Panc1 (cell line): Measurements from ENCODE around the gene SLTM. TPM values are rescaled to one million over a fixed set of nuclear protein-coding genes. Genes with fewer than 3 reads are reported as not detected.
"Not testable (repeated sequence)": the region's sequence is repeated elsewhere in the genome, so short reads cannot be mapped to it uniquely, and the experiment has no call there.

Experiments
- ATAC-seq: fragments of 200-7000 bp; cut with Tn5 transposase; 2 replicates; pipeline ENCODE4 v1.9.1; 2020; ENCODE audit warnings: mild to moderate bottlenecking, moderate library complexity
- BruUV-seq: library from RNA; stranded (reverse); fragments of 400-500 nt; replicated peaks from 2 replicates; lab custom pipeline; 2021; lab: Mats Ljungman, UMichigan
- CTCF ChIA-PET: fragments of 300-600 bp; sonication (Branson Sonifier 250); formaldehyde crosslinking; loops from one replicate; lab custom pipeline; 2022; ENCODE audit warnings: antibody characterized with exemption; lab: Charles Lee
- POLR2A ChIA-PET: fragments of 300-600 bp; sonication (Branson Sonifier 250); formaldehyde crosslinking; loops from one replicate; lab custom pipeline; 2022; ENCODE audit warnings: antibody characterized with exemption; lab: Charles Lee
- DNase-seq: peaks from one replicate; pipeline ENCODE4 v3.0.0-alpha.2; 2010; ENCODE audit warnings: low read depth, low spot score
- H3K27ac ChIP-seq: 2 replicates; pipeline ENCODE4 v1.5.1; 2011; ENCODE audit warnings: mild to moderate bottlenecking, low read length, inconsistent platforms
- H3K27me3 ChIP-seq: fragments of 200-500 bp; sonication (Bioruptor generic); 2 replicates; pipeline ENCODE4 v1.6.0; 2014; ENCODE audit warnings: low read length, inconsistent platforms; ENCODE audit not compliant: control insufficient read depth, insufficient read depth
- H3K36me3 ChIP-seq: fragments of 200-500 bp; sonication (Bioruptor generic); 2 replicates; pipeline ENCODE4 v1.5.1; 2014; ENCODE audit warnings: inconsistent platforms, mild to moderate bottlenecking, low read length, moderate library complexity; ENCODE audit not compliant: control insufficient read depth, insufficient read depth
- H3K4me1 ChIP-seq: 2 replicates; pipeline ENCODE4 v1.5.1; 2011; ENCODE audit warnings: inconsistent platforms, mild to moderate bottlenecking, low read length, moderate library complexity; ENCODE audit not compliant: control insufficient read depth, insufficient read depth
- H3K4me3 ChIP-seq, 2 experiments: 2 replicates each; pipeline ENCODE4 v1.5.1; 2011 to 2012; ENCODE audit warnings: low read depth in 2 of 2, low read length in 2 of 2, mild to moderate bottlenecking in 2 of 2, inconsistent platforms in 1 of 2, moderate library complexity in 1 of 2
- H3K9me3 ChIP-seq: fragments of 200-500 bp; sonication (Bioruptor generic); 2 replicates; pipeline ENCODE4 v1.5.1; 2014; ENCODE audit warnings: low read depth, mild to moderate bottlenecking, inconsistent platforms, low read length, moderate library complexity; ENCODE audit not compliant: control insufficient read depth, insufficient read depth
- POLR2AphosphoS5 ChIP-seq: IDR thresholded peaks from 2 replicates; pipeline ENCODE4 v1.6.1; 2012; ENCODE audit warnings: mild to moderate bottlenecking, low read depth, low read length, moderate library complexity
- REST ChIP-seq, 2 experiments: IDR thresholded peaks; 2 replicates each; pipeline ENCODE4 v1.6.1; 2011 to 2012; ENCODE audit warnings: low read depth in 2 of 2, control low read depth in 1 of 2, low read length in 1 of 2, mild to moderate bottlenecking in 1 of 2, moderate library complexity in 1 of 2; ENCODE audit not compliant: insufficient read depth in 1 of 2
- SIN3A ChIP-seq: IDR thresholded peaks from 2 replicates; pipeline ENCODE4 v1.6.1; 2012; ENCODE audit warnings: low read depth, mild to moderate bottlenecking, low read length, moderate library complexity, borderline replicate concordance; ENCODE audit not compliant: insufficient read depth
- TCF7L2 ChIP-seq: IDR thresholded peaks from 2 replicates; pipeline ENCODE4 v1.6.1; 2011; ENCODE audit warnings: mild to moderate bottlenecking, low read depth, low read length, inconsistent platforms
- in situ Hi-C: cut with HindIII; loops from 2 replicates; pipeline ENCODE4 v1.10.0; 2016; ENCODE audit warnings: low sequenced_read_pairs, low pct_unique_long_range_greater_than_20kb
- intact Hi-C: fragments of 100-400 bp; cut with micrococcal nuclease; formaldehyde crosslinking; loops from one replicate; pipeline ENCODE4 v1.10.0; 2022; ENCODE audit not compliant: unreplicated experiment
- total RNA-seq: library from RNA; stranded (reverse); gene quantifications from one replicate; pipeline ENCODE4 v1.2.1, GENCODE V29; 2021; ENCODE audit not compliant: unreplicated experiment
- TF ChIP-seq, protein P1 (sequence below): fragments of 450-650 bp; IDR thresholded peaks from 2 replicates; pipeline ENCODE4 v1.5.1; 2017; ENCODE audit warnings: mild to moderate bottlenecking

The SLTM gene
- total RNA-seq, 1 experiment from 2014 or later, result 75.7 TPM

DNA sequence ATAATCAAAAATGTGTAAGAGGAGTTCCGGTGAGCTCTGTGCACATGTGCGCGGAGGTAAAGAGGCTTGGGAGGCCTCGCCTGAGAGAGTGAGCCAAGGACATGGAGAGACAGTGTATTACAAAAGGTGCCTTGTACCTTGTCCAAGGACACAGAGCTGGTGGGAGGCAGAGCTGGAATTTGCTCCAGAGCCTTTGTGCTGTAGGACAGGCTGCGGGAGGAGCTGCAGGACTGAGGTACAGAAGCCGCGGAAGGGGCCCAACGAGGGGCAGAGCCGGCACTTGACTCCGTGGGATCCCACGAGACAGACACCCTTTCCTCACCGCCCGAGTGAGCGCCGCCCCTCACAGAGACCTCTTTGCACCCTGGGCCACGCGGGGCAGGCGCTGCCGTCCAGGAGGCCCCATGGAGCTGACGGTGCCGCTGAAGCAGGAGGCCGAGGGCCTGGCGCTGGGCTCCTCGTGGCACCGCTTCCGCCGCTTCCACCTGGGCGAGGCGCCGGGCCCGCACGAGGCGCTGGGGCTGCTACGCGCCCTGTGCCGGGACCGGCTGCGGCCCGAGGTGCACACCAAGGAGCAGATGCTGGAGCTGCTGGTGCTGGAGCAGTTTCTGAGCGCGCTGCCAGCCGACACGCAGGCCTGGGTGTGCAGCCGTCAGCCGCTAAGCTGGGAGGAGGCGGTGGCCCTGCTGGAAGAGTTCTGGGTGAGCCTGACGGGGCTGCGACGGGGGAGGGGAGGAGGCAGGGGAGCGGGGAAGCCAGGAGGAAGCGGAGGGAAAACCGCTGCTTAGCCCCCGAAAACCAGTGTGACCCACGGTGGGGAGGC lies 68.7 kb downstream of the SLTM start:
- no peaks in the 10 kb centered on the region for H3K4me1 ChIP-seq
- ChIA-PET POLR2A (no interaction called here), CTCF (no interaction called here)
- no peak overlapping the region for H3K27ac ChIP-seq
- DNase-seq (no peak), ATAC-seq (0 out of 2 replicates have a peak, but pooled peaks have one; percentile 44)
- H3K36me3 ChIP-seq, result no peaks in the 10 kb centered on the region
- in situ Hi-C loops, result no loop called here
- no peaks in the 10 kb centered on the region for H3K9me3 ChIP-seq
- no peak for TF ChIP-seq SIN3A
- TF ChIP-seq REST (IDR thresholded peaks at IDR 0.05; ENCODE audit: insufficient read depth in 1 of 2, low read depth in 2 of 2, low read length in 1 of 2), result no peak
- no peak for TF ChIP-seq TCF7L2
- no peak for TF ChIP-seq POLR2AphosphoS5
- TF ChIP-seq, protein P1, sequence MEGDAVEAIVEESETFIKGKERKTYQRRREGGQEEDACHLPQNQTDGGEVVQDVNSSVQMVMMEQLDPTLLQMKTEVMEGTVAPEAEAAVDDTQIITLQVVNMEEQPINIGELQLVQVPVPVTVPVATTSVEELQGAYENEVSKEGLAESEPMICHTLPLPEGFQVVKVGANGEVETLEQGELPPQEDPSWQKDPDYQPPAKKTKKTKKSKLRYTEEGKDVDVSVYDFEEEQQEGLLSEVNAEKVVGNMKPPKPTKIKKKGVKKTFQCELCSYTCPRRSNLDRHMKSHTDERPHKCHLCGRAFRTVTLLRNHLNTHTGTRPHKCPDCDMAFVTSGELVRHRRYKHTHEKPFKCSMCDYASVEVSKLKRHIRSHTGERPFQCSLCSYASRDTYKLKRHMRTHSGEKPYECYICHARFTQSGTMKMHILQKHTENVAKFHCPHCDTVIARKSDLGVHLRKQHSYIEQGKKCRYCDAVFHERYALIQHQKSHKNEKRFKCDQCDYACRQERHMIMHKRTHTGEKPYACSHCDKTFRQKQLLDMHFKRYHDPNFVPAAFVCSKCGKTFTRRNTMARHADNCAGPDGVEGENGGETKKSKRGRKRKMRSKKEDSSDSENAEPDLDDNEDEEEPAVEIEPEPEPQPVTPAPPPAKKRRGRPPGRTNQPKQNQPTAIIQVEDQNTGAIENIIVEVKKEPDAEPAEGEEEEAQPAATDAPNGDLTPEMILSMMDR, result no peak
- no TSS peak for BruUV-seq
- H3K4me3 ChIP-seq, result no peak overlapping the region
- no peaks in the 10 kb centered on the region for H3K27me3 ChIP-seq
- intact Hi-C loops, result no loop called here

GRCh38 chr15:58862326-58862725 lies 71.2 kb downstream of the SLTM start:
- H3K4me1 ChIP-seq, result no peaks in the 10 kb centered on the region
- ATAC-seq, result no peak
- DNase-seq, result no peak
- in situ Hi-C loops, result no loop called here
- POLR2A ChIA-PET, result no interaction called here
- TF ChIP-seq REST (IDR thresholded peaks at IDR 0.05; ENCODE audit: insufficient read depth in 1 of 2, low read depth in 2 of 2, low read length in 1 of 2), result no peak
- TF ChIP-seq SIN3A, result no peak
- TF ChIP-seq POLR2AphosphoS5, result no peak
- TF ChIP-seq, protein P1, result no peak
- no peak for TF ChIP-seq TCF7L2
- CTCF ChIA-PET, result no interaction called here
- intact Hi-C loops, result no loop called here
- no peaks in the 10 kb centered on the region for H3K36me3 ChIP-seq
- H3K27ac ChIP-seq, result no peak overlapping the region
- BruUV-seq, result no TSS peak
- H3K4me3 ChIP-seq, result no peak overlapping the region
- H3K27me3 ChIP-seq, result no peaks in the 10 kb centered on the region
- no peaks in the 10 kb centered on the region for H3K9me3 ChIP-seq

GRCh38 chr15:58856621-58857020 lies 76.9 kb downstream of the SLTM start:
- H3K9me3 ChIP-seq, H3K4me3 ChIP-seq, intact Hi-C loops, in situ Hi-C loops, H3K36me3 ChIP-seq, CTCF ChIA-PET, ATAC-seq, H3K27ac ChIP-seq, DNase-seq, H3K4me1 ChIP-seq, H3K27me3 ChIP-seq, BruUV-seq: not testable (repeated sequence)
- POLR2A ChIA-PET, result interaction anchor here (0.6 kb wide), 1 partner anchor 1536 kb away, joined by 3 read pairs; no protein-coding TSS in a partner anchor
